Trophoblast cell (in vitro differentiated cells and primary cell): ENCODE data around the gene LINGO4.

ENCODE experiments used
- DNase-seq, 2 donors: peaks; one replicate each; pipeline ENCODE4 v3.0.0-alpha.2; 2016
- H2AFZ ChIP-seq: 2 replicates; pipeline ENCODE4 v1.6.1; 2013; ENCODE audit warnings: low read length, moderate library complexity, mild to moderate bottlenecking; ENCODE audit not compliant: insufficient read depth, poor library complexity
- H2AK5ac ChIP-seq: 2 replicates; pipeline ENCODE4 v1.6.1; 2013; ENCODE audit warnings: mild to moderate bottlenecking, low read length
- H2BK120ac ChIP-seq: 2 replicates; pipeline ENCODE4 v1.6.1; 2013; ENCODE audit warnings: low read length, mild to moderate bottlenecking, moderate library complexity; ENCODE audit not compliant: insufficient read depth, poor library complexity
- H2BK12ac ChIP-seq: 2 replicates; pipeline ENCODE4 v1.6.1; 2013; ENCODE audit warnings: mild to moderate bottlenecking, low read length, moderate library complexity
- H2BK5ac ChIP-seq: 2 replicates; pipeline ENCODE4 v1.6.1; 2013; ENCODE audit warnings: low read length, low read depth, moderate library complexity, mild to moderate bottlenecking; ENCODE audit not compliant: poor library complexity
- H3K14ac ChIP-seq: 2 replicates; pipeline ENCODE4 v1.6.1; 2013; ENCODE audit warnings: mild to moderate bottlenecking, low read length
- H3K18ac ChIP-seq: 2 replicates; pipeline ENCODE4 v1.6.1; 2013; ENCODE audit warnings: mild to moderate bottlenecking, low read length
- H3K23ac ChIP-seq: 2 replicates; pipeline ENCODE4 v1.6.1; 2013; ENCODE audit warnings: low read length
- H3K27ac ChIP-seq: 2 replicates; pipeline ENCODE4 v1.5.1; 2013; ENCODE audit warnings: low read depth, mild to moderate bottlenecking, inconsistent platforms, low read length, moderate library complexity
- H3K27me3 ChIP-seq: 2 replicates; pipeline ENCODE4 v1.6.1; 2013; ENCODE audit warnings: inconsistent platforms, mild to moderate bottlenecking, low read length, moderate library complexity; ENCODE audit not compliant: insufficient read depth
- H3K36me3 ChIP-seq, 2 experiments: 1 replicate in 1 of 2; 2 replicates in 1 of 2; pipeline ENCODE4 v1.6.1; 2013; ENCODE audit warnings: low read length in 2 of 2, mild to moderate bottlenecking in 2 of 2, moderate library complexity in 1 of 2; ENCODE audit not compliant: insufficient read depth in 2 of 2, control insufficient read depth in 1 of 2
- H3K4ac ChIP-seq: 2 replicates; pipeline ENCODE4 v1.6.1; 2013; ENCODE audit warnings: low read depth, mild to moderate bottlenecking, low read length, moderate library complexity
- H3K4me1 ChIP-seq, 2 experiments: 1 replicate in 1 of 2; 2 replicates in 1 of 2; pipeline ENCODE4 v1.6.1; 2013; ENCODE audit warnings: low read length in 2 of 2, mild to moderate bottlenecking in 2 of 2, moderate library complexity in 1 of 2; ENCODE audit not compliant: insufficient read depth in 2 of 2, control insufficient read depth in 1 of 2
- H3K4me2 ChIP-seq: 2 replicates; pipeline ENCODE4 v1.6.1; 2013; ENCODE audit warnings: inconsistent platforms, mild to moderate bottlenecking, low read length, moderate library complexity
- H3K4me3 ChIP-seq: 2 replicates; pipeline ENCODE4 v1.5.1; 2013; ENCODE audit warnings: mild to moderate bottlenecking, low read depth, low read length, inconsistent platforms
- H3K79me1 ChIP-seq: one replicate; pipeline ENCODE4 v1.6.1; 2013; ENCODE audit warnings: low read length
- H3K79me2 ChIP-seq: 2 replicates; pipeline ENCODE4 v1.6.1; 2013; ENCODE audit warnings: low read length, mild to moderate bottlenecking; ENCODE audit not compliant: control insufficient read depth, insufficient read depth, poor library complexity
- H3K9ac ChIP-seq: 2 replicates; pipeline ENCODE4 v1.6.1; 2013; ENCODE audit warnings: mild to moderate bottlenecking, low read length
- H3K9me3 ChIP-seq: 2 replicates; pipeline ENCODE4 v1.6.1; 2013; ENCODE audit warnings: low read depth, mild to moderate bottlenecking, control low read depth, inconsistent platforms, low read length; ENCODE audit not compliant: insufficient read depth
- H4K12ac ChIP-seq: 2 replicates; pipeline ENCODE4 v1.6.1; 2013; ENCODE audit warnings: low read depth, mild to moderate bottlenecking, low read length, moderate library complexity
- H4K8ac ChIP-seq: 2 replicates; pipeline ENCODE4 v1.6.1; 2013; ENCODE audit warnings: low read depth, mild to moderate bottlenecking, low read length, moderate library complexity
- H4K91ac ChIP-seq: one replicate; pipeline ENCODE4 v1.6.1; 2013; ENCODE audit warnings: low read depth, mild to moderate bottlenecking, low read length, moderate library complexity
- WGBS: extraction: QIAGEN DNeasy Blood & Tissue Kit; methylation state at CpG from one replicate; pipeline ENCODE4 v1.1.7; 2013; ENCODE audit warnings: missing lambda C conversion rate; ENCODE audit not compliant: insufficient read length, insufficient coverage; ENCODE audit errors: extremely low coverage; 5-methylcytosine and 5-hydroxymethylcytosine counted together

The LINGO4 gene

DNA sequence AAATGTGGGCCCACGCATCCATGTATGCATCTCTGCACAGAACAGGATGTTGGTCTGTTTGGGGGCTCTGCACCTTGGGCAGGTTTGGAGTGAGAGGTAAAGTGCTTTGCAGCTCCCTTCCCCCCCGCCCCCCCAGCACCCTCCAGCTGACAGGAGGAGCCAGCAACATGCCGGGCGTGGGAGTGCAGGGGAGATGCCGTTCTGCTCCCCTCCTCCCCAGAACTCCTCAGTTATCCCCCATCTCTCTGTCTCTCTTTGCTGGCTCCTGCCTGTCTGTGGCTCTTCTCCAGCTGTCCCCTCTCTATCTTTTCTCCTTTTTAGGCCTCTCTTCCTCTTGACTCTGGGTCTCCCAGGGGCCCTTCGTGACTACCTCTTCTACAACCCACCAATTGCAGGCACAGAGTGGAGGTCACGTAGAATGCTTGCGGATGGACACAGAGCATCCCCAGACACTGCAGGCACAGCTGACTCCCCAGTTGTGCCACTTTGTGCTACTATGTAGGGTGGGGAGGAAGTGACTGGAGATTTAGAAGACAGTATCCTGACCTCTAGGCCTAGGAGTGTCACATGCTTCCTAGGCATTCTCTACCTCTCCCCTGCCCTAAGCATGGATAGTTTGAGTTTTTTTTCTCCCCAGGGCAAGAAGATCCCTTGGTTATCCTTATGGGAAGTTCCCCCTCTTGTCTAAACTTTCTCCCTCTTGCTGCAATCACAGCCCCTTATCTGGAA is 28.1 kb upstream of the LINGO4 start:
- Histone ChIP-seq H3K4me1 (peaks cover 11% of the 10 kb centered on the region in 2 experiments), H3K79me2 (peaks cover 2% of the 10 kb centered on the region), H3K9me3 (no peaks in the 10 kb centered on the region), H3K23ac (no peak overlapping the region), H3K4ac (no peak overlapping the region), H3K14ac (no peak overlapping the region), H4K8ac (no peak overlapping the region), H3K4me3 (no peak overlapping the region), H2AFZ (no peak overlapping the region), H3K27me3 (peaks cover 9% of the 10 kb centered on the region), H3K36me3 (no peaks in the 10 kb centered on the region), H3K18ac (no peak overlapping the region), H4K91ac (no peak overlapping the region), H3K4me2 (no peak overlapping the region), H2BK120ac (no peak overlapping the region), H2BK5ac (no peak overlapping the region), H2BK12ac (no peak overlapping the region), H2AK5ac (no peak overlapping the region), H3K9ac (no peak overlapping the region), H4K12ac (no peak overlapping the region), H3K27ac (no peak overlapping the region), H3K79me1 (peaks cover 10% of the 10 kb centered on the region)
- WGBS, result no CpG with 5 or more reads among the region's 8 CpGs
- DNase-seq, result no peak

DNA sequence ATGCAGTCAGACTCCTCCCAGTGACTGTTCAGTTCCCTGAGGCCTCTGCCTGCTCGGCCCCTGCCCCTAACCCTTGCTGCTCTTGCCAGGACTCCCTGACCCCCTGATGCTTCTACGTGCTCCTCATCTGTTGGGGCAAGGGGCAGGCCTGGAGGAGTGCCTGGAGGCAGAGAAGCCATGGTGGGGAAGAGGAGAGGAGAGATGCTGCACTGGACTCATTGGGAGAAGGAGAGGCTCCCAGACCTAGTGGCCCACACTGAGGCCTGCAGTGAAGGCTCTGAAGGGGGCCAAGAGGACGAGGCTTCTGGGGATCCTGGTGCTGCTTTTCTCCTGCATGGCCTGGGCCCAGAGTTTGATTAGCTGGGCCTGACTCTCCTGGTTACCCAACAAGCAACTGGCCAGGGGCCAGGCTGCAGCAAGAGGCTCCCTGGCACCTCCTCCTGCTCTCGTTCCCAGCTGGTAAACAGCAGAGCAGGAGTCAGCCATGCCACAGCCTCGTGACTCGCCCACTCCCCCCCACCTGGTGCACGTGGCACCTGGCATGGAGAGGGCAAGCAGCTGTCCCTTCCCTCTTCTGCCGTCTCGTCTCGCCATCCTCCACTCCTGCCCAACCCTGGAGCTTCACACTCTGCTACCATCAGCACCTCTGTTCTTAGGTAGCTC is 27.2 kb upstream of the LINGO4 start:
- Histone ChIP-seq H4K8ac (no peak overlapping the region), H3K4ac (no peak overlapping the region), H2BK120ac (no peak overlapping the region), H3K4me1 (peaks cover 4 to 5% of the 10 kb centered on the region in 2 experiments), H3K18ac (no peak overlapping the region), H4K12ac (no peak overlapping the region), H3K4me3 (no peak overlapping the region), H2BK12ac (no peak overlapping the region), H3K9ac (no peak overlapping the region), H2AK5ac (no peak overlapping the region), H3K9me3 (no peaks in the 10 kb centered on the region), H3K79me2 (no peaks in the 10 kb centered on the region), H2BK5ac (no peak overlapping the region), H3K14ac (no peak overlapping the region), H3K27me3 (no peaks in the 10 kb centered on the region), H3K36me3 (no peaks in the 10 kb centered on the region), H4K91ac (no peak overlapping the region), H2AFZ (no peak overlapping the region), H3K23ac (no peak overlapping the region), H3K27ac (no peak overlapping the region), H3K79me1 (peaks cover 3% of the 10 kb centered on the region), H3K4me2 (no peak overlapping the region)
- DNase-seq, result no peak
- WGBS, result no CpG with 5 or more reads among the region's 10 CpGs

DNA sequence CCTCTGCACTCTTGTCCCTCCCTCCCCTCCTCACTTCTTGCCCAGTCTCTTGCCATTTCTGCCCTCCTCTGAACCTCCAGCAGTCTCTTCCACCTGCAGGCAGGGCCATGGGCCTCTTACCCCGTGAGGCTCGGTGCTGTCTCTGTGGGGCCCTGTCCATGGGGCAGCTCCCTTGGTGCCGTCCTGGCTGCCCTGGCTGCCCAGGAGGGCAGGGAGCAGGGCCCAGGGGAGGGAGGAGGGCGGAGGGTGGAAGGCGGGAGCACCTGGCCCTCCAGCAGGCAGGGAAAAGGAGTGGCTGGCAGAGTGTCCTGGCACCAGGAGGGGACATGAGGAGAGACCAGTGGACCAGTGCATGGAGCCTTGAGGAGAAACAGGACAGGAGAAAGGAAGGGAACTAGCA is 26.4 kb upstream of the LINGO4 start, which contains the start of gene RORC:
TSS of gene RORC (minus strand) at position 198 of the 400 bp plus-strand sequence. CDS start at position 160, 38 bp downstream.
- Histone ChIP-seq H4K91ac (no peak within 1 kb of the TSS), H3K23ac (no peak within 1 kb of the TSS), H2BK120ac (no peak within 1 kb of the TSS), H3K4me3 (no peak within 1 kb of the TSS), H2BK12ac (no peak within 1 kb of the TSS), H2AFZ (no peak within 1 kb of the TSS), H3K36me3 (no peaks in the 10 kb centered on the region), H3K27ac (no peak within 1 kb of the TSS), H3K18ac (no peak within 1 kb of the TSS), H3K4me2 (no peak within 1 kb of the TSS), H3K79me2 (no peaks in the 10 kb centered on the region), H3K14ac (no peak within 1 kb of the TSS), H4K8ac (no peak within 1 kb of the TSS), H3K4ac (no peak within 1 kb of the TSS), H3K79me1 (peaks cover 1% of the 10 kb centered on the region), H3K9me3 (no peaks in the 10 kb centered on the region), H2AK5ac (no peak within 1 kb of the TSS), H3K4me1 (peaks cover under 1 to 2% of the 10 kb centered on the region in 2 experiments), H2BK5ac (no peak within 1 kb of the TSS), H4K12ac (no peak within 1 kb of the TSS), H3K27me3 (no peaks in the 10 kb centered on the region), H3K9ac (no peak within 1 kb of the TSS)
- WGBS, result no CpG with 5 or more reads among the region's 5 CpGs
- no peak for DNase-seq

DNA sequence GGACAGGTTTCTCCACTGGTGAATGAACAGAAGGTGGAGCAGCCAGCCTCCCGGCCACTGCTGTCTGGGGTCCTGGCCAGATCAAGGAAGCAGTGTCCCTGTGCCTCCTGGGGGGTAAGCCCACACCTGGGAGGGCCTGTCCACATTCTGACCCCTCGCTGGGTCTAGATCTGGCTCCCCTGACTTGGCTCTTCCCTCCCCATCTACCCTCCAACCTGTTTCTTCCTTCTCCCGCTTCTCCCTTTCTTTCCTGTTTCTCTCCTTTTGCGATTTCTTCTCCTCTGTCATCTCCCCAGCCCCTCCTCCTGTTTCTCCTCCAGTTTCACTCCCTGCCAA is 26.0 kb upstream of the LINGO4 start:
- Histone ChIP-seq H4K12ac (no peak overlapping the region), H4K8ac (no peak overlapping the region), H3K9me3 (no peaks in the 10 kb centered on the region), H3K4ac (no peak overlapping the region), H3K4me2 (no peak overlapping the region), H2AK5ac (no peak overlapping the region), H2AFZ (no peak overlapping the region), H3K79me2 (no peaks in the 10 kb centered on the region), H3K27me3 (no peaks in the 10 kb centered on the region), H2BK120ac (no peak overlapping the region), H3K4me3 (no peak overlapping the region), H3K36me3 (no peaks in the 10 kb centered on the region), H2BK12ac (no peak overlapping the region), H2BK5ac (no peak overlapping the region), H4K91ac (no peak overlapping the region), H3K4me1 (no peaks in the 10 kb centered on the region), H3K23ac (no peak overlapping the region), H3K27ac (no peak overlapping the region), H3K18ac (no peak overlapping the region), H3K9ac (no peak overlapping the region), H3K14ac (no peak overlapping the region), H3K79me1 (no peaks in the 10 kb centered on the region)
- no peak for DNase-seq
- WGBS, result no CpG with 5 or more reads among the region's 4 CpGs
